ENCODE data around the gene THRAP3.

DNA sequence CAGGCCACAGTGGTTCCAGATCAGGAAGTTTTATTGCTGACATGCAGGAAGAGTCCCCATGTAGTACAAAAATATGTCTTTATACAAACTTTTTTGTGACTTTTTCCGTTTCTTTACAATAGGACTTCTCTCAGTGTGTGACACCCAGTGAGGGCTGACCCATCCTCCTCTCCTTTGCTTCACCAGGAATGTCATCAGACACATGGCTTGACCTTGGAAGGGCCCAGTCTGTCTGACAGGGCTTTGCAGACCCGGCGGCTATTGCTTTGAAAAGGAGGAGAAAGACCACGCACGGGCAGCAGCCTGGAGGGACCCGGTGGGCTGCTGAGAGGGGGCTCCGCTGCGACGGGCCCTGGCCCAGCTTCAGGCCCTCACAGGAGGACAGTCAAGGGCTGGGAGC is 115.4 kb downstream of the THRAP3 start:
- TF ChIP-seq EZH2 (IDR thresholded peaks at IDR 0.05; ENCODE audit: insufficient read depth, poor library complexity, severe bottlenecking) (no peak), EZH2phosphoT487 (IDR thresholded peaks at IDR 0.05; ENCODE audit: insufficient read depth, low read depth) (no peak)

All from GM23248 (cell line).